NCI-H1694 treated with DMSO at 0.1 percent for 48 hours (cell line): Measurements from ENCODE around the gene EDIL3.
"Not testable (repeated sequence)": the region's sequence is repeated elsewhere in the genome, so short reads cannot be mapped to it uniquely, and the experiment has no call there.

Experiments
- DNase-seq: peaks from one replicate; lab custom pipeline; 2025; lab: John Stamatoyannopoulos, UW

Gene EDIL3

GRCh38 chr5:84299959-84300358 is 84.7 kb downstream of the EDIL3 start:
- no peak for DNase-seq

DNA sequence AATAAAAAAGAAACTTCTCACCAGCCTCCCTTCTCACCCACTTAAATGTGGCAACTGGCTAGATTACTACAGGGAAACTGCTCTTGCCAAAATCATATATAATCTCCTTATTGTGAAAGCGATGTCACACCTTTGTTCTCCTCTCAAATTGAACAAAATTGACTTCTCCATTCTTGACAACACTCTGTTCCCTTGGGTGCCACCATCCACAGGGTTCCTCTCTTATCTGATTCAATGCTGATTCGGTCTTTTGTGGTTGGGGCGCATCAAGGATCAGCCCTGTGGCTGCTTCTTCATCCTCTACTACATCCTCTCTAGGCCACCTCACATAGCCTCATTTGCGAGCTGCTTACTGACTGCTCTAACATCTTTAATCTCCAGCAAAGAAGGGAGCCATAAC is 86.1 kb downstream of the EDIL3 start:
- no peak for DNase-seq

- not testable (repeated sequence) for DNase-seq
These were observed 87.0 kb downstream of the EDIL3 start for GRCh38 chr5:84297641-84298040.

DNA sequence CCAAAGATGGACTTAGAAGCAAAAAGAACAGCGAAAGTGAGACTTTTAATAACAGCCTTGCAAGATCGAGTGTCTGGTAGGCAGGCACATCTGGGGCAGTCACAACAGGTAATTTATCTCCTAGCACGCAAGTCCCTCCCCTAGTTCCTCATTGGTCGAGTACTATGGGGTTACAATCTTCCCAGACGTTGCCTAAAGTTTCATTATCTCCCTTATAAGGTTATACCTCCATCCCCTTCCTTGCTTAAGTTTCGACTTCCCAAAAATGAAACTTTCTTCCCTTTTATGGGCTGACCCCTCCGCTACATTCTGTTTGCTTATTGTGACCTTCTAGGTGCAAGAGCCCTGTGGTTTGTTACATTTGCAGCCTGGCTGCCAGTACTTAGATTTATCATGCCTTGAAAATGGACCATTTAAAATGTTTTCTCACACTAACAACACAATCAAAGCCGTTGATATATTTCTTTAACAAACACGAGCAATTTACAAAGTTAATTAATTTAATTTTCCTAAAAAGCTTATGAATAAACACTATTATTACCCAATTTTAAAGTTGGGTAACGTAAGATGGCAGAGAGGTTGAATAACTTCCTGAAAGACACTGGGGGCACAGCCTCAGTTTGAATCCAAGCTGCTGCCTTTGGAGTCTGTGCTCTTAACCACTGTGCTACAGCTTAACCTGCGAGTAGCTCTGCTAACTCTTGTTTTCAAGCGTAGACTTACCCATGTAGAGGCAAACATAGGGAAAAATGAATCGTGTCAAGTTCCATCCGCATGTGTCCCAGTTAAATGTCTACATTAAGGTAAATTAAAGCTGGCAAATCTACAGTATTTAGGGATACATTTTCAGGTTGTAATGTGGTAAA is 91.7 kb downstream of the EDIL3 start:
- DNase-seq, result no peak

GRCh38 chr5:84292000-84292642 is 92.6 kb downstream of the EDIL3 start:
- no peak for DNase-seq

DNA sequence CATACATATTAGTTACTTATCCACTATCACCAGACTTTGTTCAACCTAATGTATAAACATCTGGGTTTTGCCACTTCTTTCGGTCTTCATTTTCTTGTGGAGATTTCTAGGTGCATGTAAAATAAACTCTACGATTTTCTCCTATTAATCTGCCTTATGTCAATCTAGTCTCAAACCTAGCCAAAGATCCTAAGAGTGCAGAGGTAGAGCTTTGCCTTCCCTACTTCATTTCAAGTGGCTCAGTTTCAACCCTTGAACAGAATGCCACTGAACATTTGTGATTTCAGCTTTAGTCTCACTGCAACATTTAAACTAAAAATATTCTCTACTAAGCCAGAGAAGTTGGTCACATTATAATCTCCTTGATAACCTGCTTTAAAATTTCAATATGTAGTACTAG is 94.0 kb downstream of the EDIL3 start:
- DNase-seq, result no peak

DNA sequence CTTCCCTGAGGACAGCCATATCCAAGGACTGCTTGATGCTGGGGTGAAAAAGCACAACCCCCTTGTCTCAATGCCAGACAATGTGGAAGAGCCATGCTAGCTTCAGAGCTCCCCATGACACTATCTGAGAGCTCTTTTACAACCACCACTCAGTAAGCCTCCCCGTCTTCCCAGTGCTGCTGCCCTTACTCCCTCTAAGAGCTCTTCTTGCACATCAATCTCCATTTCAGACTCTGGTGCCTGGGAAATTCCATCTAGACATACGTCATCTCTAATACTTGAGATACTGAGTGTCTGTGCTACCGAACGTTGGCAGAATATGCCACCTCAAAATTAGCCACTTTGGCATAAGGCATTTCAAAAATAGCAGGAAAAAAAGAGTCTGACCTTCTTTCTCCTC is 94.5 kb downstream of the EDIL3 start:
- DNase-seq, result no peak

DNA sequence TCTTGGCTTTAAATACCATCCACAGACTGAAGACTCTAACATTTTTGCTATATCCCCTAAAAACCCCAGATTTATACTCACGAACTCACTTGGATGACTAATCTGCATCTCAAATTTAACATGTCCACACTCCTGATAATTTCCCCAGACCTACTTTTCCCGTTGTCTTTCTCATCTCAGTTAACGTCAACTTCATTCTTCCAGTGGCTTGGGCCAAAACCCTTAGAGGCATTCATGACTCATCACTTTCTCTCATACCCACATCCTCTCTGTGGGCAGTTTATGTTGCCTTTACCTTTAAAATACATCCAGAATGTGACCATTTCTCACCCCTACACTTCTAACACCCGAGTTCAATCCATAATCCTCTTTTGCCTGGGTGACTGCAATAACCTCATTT is 96.7 kb downstream of the EDIL3 start:
- DNase-seq, result no peak

GRCh38 chr5:84286662-84287061 is 98.0 kb downstream of the EDIL3 start:
- DNase-seq, result no peak

GRCh38 chr5:84285641-84286637 is 98.7 kb downstream of the EDIL3 start:
- DNase-seq, result no peak

- DNase-seq, result no peak
These were observed 103.3 kb downstream of the EDIL3 start for GRCh38 chr5:84281383-84281782.

DNA sequence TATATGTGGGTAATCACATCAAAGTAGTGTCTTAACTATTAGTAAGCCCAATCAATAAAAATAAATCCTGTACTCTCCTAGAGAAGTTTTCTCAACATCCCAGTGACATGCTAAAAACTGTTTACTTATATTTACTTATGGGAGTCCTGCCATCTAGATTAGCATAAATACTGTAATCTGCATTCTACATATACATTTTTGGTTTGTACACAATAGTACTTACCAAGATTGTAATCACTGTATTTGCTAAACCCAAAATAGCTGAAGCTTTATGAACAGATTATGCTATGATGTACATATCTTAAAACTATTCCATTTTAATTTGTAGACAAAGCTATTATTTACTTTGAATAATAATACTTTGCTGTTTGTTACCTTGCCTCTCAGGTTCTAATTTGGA is 105.4 kb downstream of the EDIL3 start:
- DNase-seq, result no peak

DNA sequence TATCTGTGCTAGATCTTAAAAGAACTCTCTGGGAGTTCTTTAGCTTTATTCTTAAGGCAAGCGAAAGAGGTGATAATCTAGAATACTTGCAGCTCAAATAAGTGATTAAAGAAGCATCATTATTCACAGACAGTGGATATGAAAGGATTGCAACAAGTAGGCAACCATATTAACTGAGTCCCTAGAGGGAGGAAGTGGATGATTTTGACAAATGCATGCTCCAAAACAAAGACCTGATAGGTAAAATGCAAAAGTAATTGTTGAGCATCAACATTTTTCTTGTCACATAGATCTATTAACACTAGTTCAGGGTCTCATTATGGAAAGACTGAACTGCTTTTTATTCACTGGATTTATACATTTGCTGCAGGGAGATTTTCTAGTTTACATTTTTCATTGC is 109.1 kb downstream of the EDIL3 start:
- DNase-seq, result no peak

DNA sequence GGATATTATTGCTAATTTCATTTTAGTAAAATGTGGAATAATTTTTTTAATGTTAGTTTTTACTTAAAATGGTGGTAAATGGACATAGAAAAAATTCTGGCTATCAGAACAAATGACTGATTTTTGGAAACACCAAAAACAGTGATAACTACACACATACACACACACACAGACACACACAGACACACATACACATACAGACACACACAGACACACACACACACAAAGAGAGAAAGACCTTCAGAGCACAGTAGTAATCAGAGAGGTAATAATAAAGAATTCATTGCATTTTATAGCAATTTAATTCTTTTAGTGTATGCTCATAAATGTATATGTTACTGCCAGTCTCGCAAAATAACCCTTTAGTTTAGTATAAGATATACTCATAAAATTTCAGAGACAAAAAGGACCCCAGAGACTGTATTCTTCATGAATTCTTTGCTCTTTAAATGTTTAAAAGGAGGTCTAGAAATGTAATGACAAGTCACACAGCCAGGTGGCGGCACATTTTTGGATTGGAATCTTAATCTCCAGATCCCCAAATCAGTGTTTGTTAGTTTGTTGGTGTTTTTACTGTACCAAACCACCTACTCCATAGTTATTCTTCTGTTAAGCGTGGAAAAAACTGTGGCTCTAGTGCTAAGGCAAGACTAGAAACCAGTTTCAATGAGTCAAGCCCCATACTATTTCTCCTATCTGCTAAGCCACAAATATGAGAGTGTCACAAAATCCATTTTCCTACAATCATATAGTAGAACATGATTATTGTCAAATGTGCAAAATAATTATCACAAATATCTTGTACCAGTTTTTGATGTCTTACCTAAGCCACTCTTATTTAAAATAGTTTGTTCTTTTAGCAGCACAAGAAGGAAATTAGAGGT is 109.9 kb downstream of the EDIL3 start:
- DNase-seq, result peak; percentile 15

GRCh38 chr5:84273517-84273883 is 111.2 kb downstream of the EDIL3 start:
- no peak for DNase-seq

DNA sequence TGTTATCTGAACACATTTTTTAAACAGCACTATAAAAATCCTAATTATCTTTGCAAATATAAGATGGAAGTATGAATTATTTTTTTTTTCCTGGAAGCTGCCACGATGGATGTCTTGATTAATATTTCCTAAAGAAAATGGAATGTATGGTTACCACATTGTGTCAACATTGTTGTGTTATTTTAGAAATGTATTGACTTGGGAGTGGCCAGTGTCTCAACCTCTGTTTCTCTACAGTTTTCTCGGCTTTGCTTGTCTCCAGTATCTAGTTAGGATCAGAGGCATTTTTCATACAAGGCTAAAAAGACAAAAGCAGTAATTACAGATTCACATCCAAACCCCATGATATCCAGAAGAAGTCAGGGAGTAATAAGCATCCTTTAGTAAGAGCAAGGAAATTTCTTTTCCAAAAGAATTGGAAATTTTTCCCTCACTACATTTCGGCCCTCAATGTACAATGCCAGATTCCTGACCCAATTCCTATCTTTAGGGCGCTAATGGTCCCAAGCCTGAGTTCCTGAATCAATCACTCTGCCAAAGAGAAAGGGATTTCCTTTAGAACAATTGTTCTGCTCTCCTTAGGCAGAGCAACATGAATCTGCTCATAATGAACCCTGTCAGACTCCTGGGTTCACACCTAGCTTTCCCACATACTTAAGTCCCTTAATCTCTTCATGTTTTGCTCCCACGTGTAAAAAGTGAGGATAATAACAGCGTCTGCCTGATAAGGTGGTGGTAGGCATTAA is 111.7 kb downstream of the EDIL3 start:
- DNase-seq, result no peak

DNA sequence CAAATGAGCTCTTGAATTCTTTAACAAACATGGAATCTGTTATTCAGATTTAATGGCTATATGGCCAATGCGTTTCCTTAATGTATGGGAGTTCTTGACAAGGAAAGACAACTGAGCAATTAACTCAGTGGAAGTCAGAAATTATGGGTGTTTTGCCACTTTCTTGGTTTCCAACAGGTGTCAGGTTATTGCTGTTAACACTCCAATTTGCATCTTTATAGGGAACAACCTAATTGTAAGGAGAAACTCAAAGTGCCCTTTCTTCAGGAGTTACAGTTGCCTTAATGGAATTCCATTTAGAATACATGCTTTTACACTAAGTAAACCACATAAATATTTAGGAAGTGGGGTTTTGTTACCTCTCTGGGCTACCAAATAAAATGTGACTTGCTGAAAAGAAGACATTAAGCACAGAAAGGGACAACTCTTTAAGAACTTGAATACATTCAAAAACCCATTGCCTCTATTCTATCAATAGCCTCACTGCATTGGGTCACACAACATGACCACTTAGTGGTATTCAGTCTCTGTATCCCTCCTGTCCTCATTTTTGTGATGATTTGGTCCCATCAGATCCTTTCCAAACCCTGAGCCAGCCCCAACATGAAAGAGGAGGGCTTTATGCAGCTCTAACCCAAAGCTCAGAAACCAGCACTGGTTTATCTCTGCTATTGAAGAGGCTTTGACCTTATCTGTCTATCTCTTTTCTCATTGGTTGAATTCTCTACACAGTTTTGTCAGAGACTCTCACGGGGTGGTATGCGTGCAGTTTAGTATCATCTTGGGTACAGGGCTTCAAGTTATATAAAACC is 118.7 kb downstream of the EDIL3 start:
- DNase-seq, result no peak

- no peak for DNase-seq
These were observed 119.5 kb downstream of the EDIL3 start for GRCh38 chr5:84265130-84265529.

- no peak for DNase-seq
These were observed 123.7 kb downstream of the EDIL3 start for GRCh38 chr5:84260939-84261338.

DNA sequence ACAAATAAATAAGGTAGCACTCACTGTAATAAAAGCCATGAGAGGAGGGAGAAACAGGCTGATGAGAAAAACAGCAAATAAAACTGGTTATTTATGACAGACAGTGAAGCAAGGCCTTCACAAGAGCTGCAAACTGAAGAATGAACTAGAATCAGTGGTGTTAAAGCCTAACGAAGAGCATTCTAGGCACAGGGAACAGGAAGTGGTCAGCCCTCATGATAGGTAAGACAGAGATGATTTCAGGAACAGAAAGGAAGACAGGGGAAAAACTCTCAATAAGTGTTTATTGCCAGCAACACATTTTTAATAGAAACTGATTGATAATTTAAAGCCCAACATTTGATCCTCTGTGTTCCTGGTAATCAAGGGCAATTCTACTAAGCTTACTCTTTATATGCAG is 124.5 kb downstream of the EDIL3 start:
- DNase-seq, result no peak
